Adrenal gland (tissue), 12 donors: Measurements from ENCODE around the gene TRIB2. TPM values are rescaled to one million over a fixed set of nuclear protein-coding genes. Genes with fewer than 3 reads are reported as not detected.

Experiments
- DNase-seq, 7 donors: peaks; one replicate each; pipeline ENCODE4 v3.0.0-alpha.2; 2019 to 2020
- H3K27ac ChIP-seq, 5 donors: fragments of 200-600 bp; sonication (generic) in 4 of 5; 1 replicate in 3 of 5; 2 replicates in 2 of 5; pipeline versions ENCODE4 v1.5.1 to v1.8.0; 2016 to 2020; ENCODE audit warnings: mild to moderate bottlenecking in 1 of 5
- H3K27me3 ChIP-seq: fragments of 200-600 bp; 2 replicates; pipeline ENCODE4 v1.8.0; 2021
- H3K36me3 ChIP-seq, 2 donors: fragments of 200-600 bp; replicated peaks in 1 of 2; 1 replicate in 1 of 2; 2 replicates in 1 of 2; pipeline versions ENCODE4 v1.5.1 to v1.8.0; 2018 to 2022
- H3K4me1 ChIP-seq, 2 donors: fragments of 200-600 bp; replicated peaks in 1 of 2; 1 replicate in 1 of 2; 2 replicates in 1 of 2; pipeline versions ENCODE4 v1.5.1 to v1.8.0; 2018 to 2021
- H3K4me3 ChIP-seq, 4 donors: fragments of 200-600 bp; sonication (generic) in 3 of 4; one replicate each; pipeline ENCODE4 v1.5.1; 2016 to 2018
- H3K9me3 ChIP-seq, 3 donors: fragments of 200-600 bp; sonication (generic) in 1 of 3; replicated peaks in 1 of 3; 1 replicate in 2 of 3; 2 replicates in 1 of 3; pipeline versions ENCODE4 v1.5.1 to v1.8.0; 2016 to 2021
- CTCF ChIP-seq, 6 experiments: fragments of 450-650 bp in 4 of 6; fragments of 200-600 bp in 2 of 6; sonication (generic) in 1 of 6; IDR thresholded peaks; 1 replicate in 5 of 6; 2 replicates in 1 of 6; pipeline versions ENCODE4 v1.5.1 to v1.8.0; 2016 to 2021; ENCODE audit warnings: antibody characterized with exemption in 6 of 6, mild to moderate bottlenecking in 2 of 6, moderate library complexity in 1 of 6
- POLR2A ChIP-seq, 2 donors: fragments of 450-650 bp; IDR thresholded peaks; one replicate each; pipeline ENCODE4 v1.6.1; 2017; ENCODE audit warnings: antibody characterized with exemption in 2 of 2, mild to moderate bottlenecking in 2 of 2, moderate library complexity in 1 of 2
- WGBS, 4 donors: extraction: QIAGEN DNeasy Blood & Tissue Kit in 2 of 4; methylation state at CpG; one replicate each; pipeline versions ENCODE4 v1.1.5 to v1.1.7; 2013 to 2017; 5-methylcytosine and 5-hydroxymethylcytosine counted together
- intact Hi-C, 2 donors: fragments of 100-400 bp; cut with DNase I; formaldehyde crosslinking; loops; one replicate each; pipeline versions ENCODE4 v1.14.1 to v1.15.0; 2022 to 2023
- polyA plus RNA-seq, 3 donors: library from polyadenylated mRNA; stranded (reverse); fragments of 200-250 nt in 2 of 3; fragments of 350-450 nt in 1 of 3; fragmentation: Illumina TruSeq in 1 of 3; extraction: RNeasy Lipid Tissue Mini Kit (QIAGEN cat#74804) in 1 of 3; gene quantifications; one replicate each; pipeline ENCODE4 v1.2.3, GENCODE V29; 2013 to 2014
- total RNA-seq, 9 donors: library from RNA; depleted of rRNA in 4 of 9; stranded (reverse); fragments of >200 nt in 4 of 9; fragments of 120-200 nt in 1 of 9; fragmentation: NEBNext Ultra II Directional in 1 of 9; extraction: Animal tissue kit (Norgen Biotek cat#: 25700) in 1 of 9; gene quantifications; one replicate each; pipeline versions ENCODE4 v1.1.0 to v1.2.4, GENCODE V29; 2013 to 2023
- donor health status: healthy with polysubstance abuse.
- donor health status: Bipolar disorder and iron deficiency.
- donor health status: DM: yes; HTN: yes; CAD: no.
- donor health status: DM: no; HTN: no; CAD: no.
- donor health status: DM: no; HTN: no; CAD: no.
- donor health status: DM: yes; HTN: yes; CAD: no.

TRIB2 gene
- total and polyA plus RNA-seq, 12 donors, result 35.5 to 263 (median 112) TPM

DNA sequence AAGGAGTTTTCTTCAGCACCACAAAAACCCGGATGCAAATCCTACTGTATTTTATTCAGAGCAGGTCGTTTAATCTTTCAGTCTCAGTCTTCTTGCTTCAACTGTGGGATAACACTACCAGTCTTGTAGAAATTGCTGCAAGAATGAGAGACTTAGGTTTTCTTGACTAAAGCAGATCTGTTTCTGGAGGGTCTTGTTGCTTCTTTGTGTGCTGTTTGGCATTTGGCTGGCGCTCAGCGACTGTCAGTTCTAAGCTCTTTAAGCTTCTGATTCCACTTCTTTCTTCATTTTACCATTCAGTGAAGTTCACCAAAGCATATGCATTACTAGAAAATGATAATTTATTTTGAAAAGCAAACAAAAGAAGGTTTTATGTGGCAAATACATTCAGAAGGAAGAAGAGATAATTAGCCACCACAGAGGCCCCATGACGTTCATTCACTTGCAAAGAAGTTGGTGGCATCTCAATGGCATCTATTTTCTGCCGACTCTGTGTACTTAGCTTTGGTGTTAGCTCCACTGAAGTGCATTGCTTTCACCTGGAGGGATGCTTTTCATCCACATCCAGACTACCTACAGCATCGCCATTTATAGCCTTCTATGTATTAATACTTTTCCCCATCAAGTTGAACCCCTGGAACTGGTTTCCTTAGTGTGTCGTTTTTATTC, 53.7 kb downstream of the TRIB2 start:
- Histone ChIP-seq H3K4me1 (no peaks in the 10 kb centered on the region), H3K27ac (no peak overlapping the region), H3K36me3 (no peaks in the 10 kb centered on the region), H3K9me3 (no peaks in the 10 kb centered on the region), H3K4me3 (no peak overlapping the region), H3K27me3 (no peaks in the 10 kb centered on the region)
- TF ChIP-seq CTCF (IDR thresholded peaks at IDR 0.05), result no peak
- no peak for TF ChIP-seq POLR2A (IDR thresholded peaks at IDR 0.05)
- intact Hi-C loops, result no loop called here
- DNase-seq, result no peak
- 73 to 82% (median 76%) methylated on average over 8 of the region's 8 CpGs for WGBS, 4 donors

DNA sequence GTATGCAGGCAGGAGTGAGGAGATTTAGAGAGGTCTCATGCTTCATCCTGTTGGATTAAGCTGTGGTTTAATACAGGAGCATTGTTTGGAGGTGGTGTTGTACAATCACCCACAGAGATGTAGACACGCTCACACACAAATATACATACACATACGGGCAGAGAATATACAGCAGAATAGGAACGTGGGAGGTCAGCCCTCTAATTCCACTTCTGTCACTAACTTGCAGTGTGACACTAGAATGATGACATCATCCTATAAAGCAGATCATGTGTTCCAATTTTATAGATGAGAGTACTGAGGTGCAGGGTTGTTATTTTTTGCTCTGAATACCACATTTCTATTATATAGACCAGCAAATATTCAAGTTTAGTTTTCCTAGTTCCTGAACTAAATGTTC, 54.4 kb downstream of the TRIB2 start:
- H3K36me3 ChIP-seq, result no peaks in the 10 kb centered on the region
- no peaks in the 10 kb centered on the region for H3K9me3 ChIP-seq
- H3K27me3 ChIP-seq, result no peaks in the 10 kb centered on the region
- H3K4me3 ChIP-seq, result no peak overlapping the region
- TF ChIP-seq CTCF (IDR thresholded peaks at IDR 0.05) (no peak), POLR2A (IDR thresholded peaks at IDR 0.05) (no peak)
- H3K27ac ChIP-seq, result no peak overlapping the region
- DNase-seq, result no peak
- WGBS, 4 donors, result 89 to 94% (median 93%) methylated on average over 3 of the region's 3 CpGs
- no peaks in the 10 kb centered on the region for H3K4me1 ChIP-seq
- intact Hi-C loops, result no loop called here

DNA sequence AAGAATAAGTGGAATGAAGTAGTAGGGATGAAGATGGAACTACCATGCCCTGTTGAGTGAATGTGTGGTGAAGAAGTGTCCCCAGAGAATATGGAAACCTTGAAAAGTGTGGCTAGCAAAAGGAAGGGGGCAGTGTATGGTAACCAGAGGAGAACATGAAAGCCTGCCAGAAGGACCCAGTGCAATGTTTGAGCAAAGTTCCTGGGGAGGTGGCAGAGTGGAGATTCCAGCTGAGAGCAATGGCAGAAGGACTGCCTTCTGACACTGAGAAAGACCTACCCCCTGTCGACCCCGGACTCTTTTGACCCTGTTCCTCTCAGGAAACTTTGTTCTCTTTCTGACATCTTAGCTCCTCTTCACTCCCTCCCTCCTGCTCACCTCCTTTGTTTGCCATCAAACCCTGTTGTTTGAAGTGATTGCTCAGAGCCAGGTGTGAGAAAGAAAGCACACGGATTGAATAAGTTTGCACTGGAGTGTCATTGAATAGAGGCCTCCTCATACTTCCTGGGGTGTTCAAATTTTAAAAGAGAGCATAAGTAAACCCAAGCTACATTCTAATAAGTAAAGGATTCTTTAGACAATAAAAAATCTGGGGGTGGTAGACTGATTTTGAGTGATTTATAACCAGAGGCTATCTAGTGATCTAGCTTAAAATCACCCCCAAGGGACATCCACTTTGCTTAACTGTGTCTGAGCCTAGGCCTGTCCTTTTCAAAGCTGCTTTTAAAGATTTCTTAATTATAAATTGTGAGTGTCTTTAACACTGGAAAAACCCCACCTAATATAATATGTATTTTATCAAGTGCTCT, 57.1 kb downstream of the TRIB2 start:
- intact Hi-C loops, result no loop called here
- no peaks in the 10 kb centered on the region for H3K4me1 ChIP-seq
- no peaks in the 10 kb centered on the region for H3K9me3 ChIP-seq
- TF ChIP-seq CTCF (IDR thresholded peaks at IDR 0.05), result no peak
- no peak for TF ChIP-seq POLR2A (IDR thresholded peaks at IDR 0.05)
- H3K27ac ChIP-seq, result no peak overlapping the region
- no peaks in the 10 kb centered on the region for H3K27me3 ChIP-seq
- H3K4me3 ChIP-seq, result no peak overlapping the region
- DNase-seq, result no peak
- WGBS, 4 donors, result 55 to 62% (median 59%) methylated on average over 3 of the region's 3 CpGs
- H3K36me3 ChIP-seq, result no peaks in the 10 kb centered on the region

- no peaks in the 10 kb centered on the region for H3K4me1 ChIP-seq
- 61 to 78% (median 67%) methylated on average over 1 of the region's 1 CpG for WGBS, 4 donors
- no peak overlapping the region for H3K4me3 ChIP-seq
- H3K27ac ChIP-seq, result no peak overlapping the region
- no peak for DNase-seq
- TF ChIP-seq POLR2A (IDR thresholded peaks at IDR 0.05), result no peak
- TF ChIP-seq CTCF (IDR thresholded peaks at IDR 0.05), result no peak
- H3K9me3 ChIP-seq, result no peaks in the 10 kb centered on the region
- intact Hi-C loops, result no loop called here
- H3K36me3 ChIP-seq, result no peaks in the 10 kb centered on the region
- H3K27me3 ChIP-seq, result no peaks in the 10 kb centered on the region
Measured at GRCh38 chr2:12774395-12774727, 57.6 kb downstream of the TRIB2 start.
